ENCODE measurements around the gene MOSPD2. TPM values are rescaled to one million over a fixed set of nuclear protein-coding genes. Genes with fewer than 3 reads are reported as not detected.

Gene MOSPD2
- 10 to 100 TPM in 1 of 2 donors, 1 to 10 TPM in 1; 6.3 to 12.5 TPM for total RNA-seq

DNA sequence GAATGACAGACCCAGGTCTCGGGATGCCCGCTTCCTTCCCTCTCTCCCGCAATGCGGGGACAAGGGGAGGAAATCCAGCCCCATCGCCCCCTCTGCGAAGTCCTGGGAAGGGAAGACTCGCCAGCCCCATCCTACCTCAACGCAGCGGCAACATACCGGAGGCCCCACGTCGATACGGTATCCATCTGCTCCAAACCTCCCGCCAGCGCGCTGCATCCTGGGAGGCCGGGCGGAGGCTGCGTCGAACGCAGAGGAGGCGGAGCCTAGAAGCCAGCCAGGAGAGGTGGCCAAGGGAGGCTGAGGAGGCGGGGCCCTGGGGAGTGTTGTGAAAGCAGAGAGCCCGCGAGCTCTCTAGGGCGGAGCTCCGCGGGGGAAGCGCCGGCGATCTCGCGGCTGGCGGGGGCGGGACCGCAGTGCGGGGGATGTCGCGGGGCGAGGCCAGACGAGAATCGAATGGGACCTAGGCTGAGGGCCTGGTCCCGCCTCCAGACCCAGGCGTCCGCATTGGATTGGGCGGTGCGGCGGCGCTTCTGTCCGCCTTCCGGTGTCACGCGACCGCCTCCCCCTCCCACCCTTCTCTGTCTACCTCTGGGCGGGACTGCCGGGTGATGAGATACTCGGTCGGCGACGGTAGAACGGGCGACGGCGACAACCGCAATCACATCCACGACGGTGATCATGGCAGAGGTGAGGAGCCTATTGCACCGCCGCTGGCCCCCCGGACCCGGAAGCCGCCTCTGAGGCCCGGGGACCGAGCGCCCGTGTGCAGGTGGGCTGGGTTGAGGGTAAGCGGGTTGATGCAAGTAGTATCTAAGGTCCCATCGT lies at the start of gene MOSPD2, which contains the start of gene FANCB:
MOSPD2 (plus strand) TSS at position 571 of the 825 bp plus-strand sequence; CDS start at position 679, 108 bp downstream.
FANCB (minus strand) TSS at position 219 of the 825 bp plus-strand sequence. CDS start 7,559 bp downstream, outside the sequence.
- intact Hi-C loops (cut with DNase I) = no loop called here
- H3K27ac ChIP-seq = peak within 1 kb of the TSS; percentile 47 to 85 (median 71)
- peak within 1 kb of the TSS; percentile 25 to 65 for H3K4me3 ChIP-seq
- ATAC-seq = peak; percentile 98
- 0% methylated on average over 2 to 51 of the region's 78 CpGs for WGBS, 2 donors
- H3K9me3 ChIP-seq = no peaks in the 10 kb centered on the region
- no peaks in the 10 kb centered on the region for H3K27me3 ChIP-seq
- H3K36me3 ChIP-seq (replicated peaks in 1 of 2; ENCODE audit: insufficient read depth in 1 of 2, low read depth in 2 of 2) = no peaks in the 10 kb centered on the region
- TF ChIP-seq CTCF (IDR thresholded peaks at IDR 0.05) (no peak), POLR2A (IDR thresholded peaks at IDR 0.05) (peak; percentile 18 to 67 (median 66))
- DNase-seq = peak; percentile 94 to 96 (median 94)
- H3K4me1 ChIP-seq = no peaks in the 10 kb centered on the region

GRCh38 chrX:14825851-14826250 lies 47.4 kb upstream of the MOSPD2 start:
- ATAC-seq (no peak), DNase-seq (no peak)
- Histone ChIP-seq H3K4me3 (no peak overlapping the region), H3K27me3 (no peaks in the 10 kb centered on the region), H3K27ac (no peak overlapping the region), H3K4me1 (no peaks in the 10 kb centered on the region), H3K36me3 (replicated peaks in 1 of 2; ENCODE audit: insufficient read depth in 1 of 2, low read depth in 2 of 2) (no peaks in the 10 kb centered on the region), H3K9me3 (no peaks in the 10 kb centered on the region)
- TF ChIP-seq CTCF (IDR thresholded peaks at IDR 0.05) (no peak), POLR2A (IDR thresholded peaks at IDR 0.05) (no peak)
- intact Hi-C loops (cut with DNase I) = no loop called here

- Histone ChIP-seq H3K4me3 (no peak overlapping the region), H3K27ac (no peak overlapping the region), H3K36me3 (replicated peaks in 1 of 2; ENCODE audit: insufficient read depth in 1 of 2, low read depth in 2 of 2) (no peaks in the 10 kb centered on the region), H3K27me3 (no peaks in the 10 kb centered on the region), H3K4me1 (no peaks in the 10 kb centered on the region), H3K9me3 (no peaks in the 10 kb centered on the region)
- intact Hi-C loops (cut with DNase I) = no loop called here
- ATAC-seq (no peak), DNase-seq (no peak)
- 76 to 82% methylated on average over 3 of the region's 3 CpGs for WGBS, 2 donors
- no peak for TF ChIP-seq CTCF (IDR thresholded peaks at IDR 0.05)
- TF ChIP-seq POLR2A (IDR thresholded peaks at IDR 0.05) = no peak
These were observed 46.9 kb upstream of the MOSPD2 start for GRCh38 chrX:14826319-14826718.

GRCh38 chrX:14829643-14830042 lies 43.6 kb upstream of the MOSPD2 start:
- H3K4me3 ChIP-seq = no peak overlapping the region
- no peaks in the 10 kb centered on the region for H3K9me3 ChIP-seq
- no peak overlapping the region for H3K27ac ChIP-seq
- H3K36me3 ChIP-seq (replicated peaks in 1 of 2; ENCODE audit: insufficient read depth in 1 of 2, low read depth in 2 of 2) = no peaks in the 10 kb centered on the region
- intact Hi-C loops (cut with DNase I) = no loop called here
- DNase-seq (no peak), ATAC-seq (no peak)
- 88 to 94% methylated on average over 2 of the region's 2 CpGs for WGBS, 2 donors
- TF ChIP-seq POLR2A (IDR thresholded peaks at IDR 0.05) (no peak), CTCF (IDR thresholded peaks at IDR 0.05) (no peak)
- no peaks in the 10 kb centered on the region for H3K4me1 ChIP-seq
- no peaks in the 10 kb centered on the region for H3K27me3 ChIP-seq

Measured in body of pancreas (tissue), 4 donors.